MV-4-11 (cell line): Measurements from ENCODE around the gene TLR4.

ENCODE experiments used
- DNase-seq: peaks from one replicate; lab custom pipeline; 2025; lab: John Stamatoyannopoulos, UW

The TLR4 gene

DNA sequence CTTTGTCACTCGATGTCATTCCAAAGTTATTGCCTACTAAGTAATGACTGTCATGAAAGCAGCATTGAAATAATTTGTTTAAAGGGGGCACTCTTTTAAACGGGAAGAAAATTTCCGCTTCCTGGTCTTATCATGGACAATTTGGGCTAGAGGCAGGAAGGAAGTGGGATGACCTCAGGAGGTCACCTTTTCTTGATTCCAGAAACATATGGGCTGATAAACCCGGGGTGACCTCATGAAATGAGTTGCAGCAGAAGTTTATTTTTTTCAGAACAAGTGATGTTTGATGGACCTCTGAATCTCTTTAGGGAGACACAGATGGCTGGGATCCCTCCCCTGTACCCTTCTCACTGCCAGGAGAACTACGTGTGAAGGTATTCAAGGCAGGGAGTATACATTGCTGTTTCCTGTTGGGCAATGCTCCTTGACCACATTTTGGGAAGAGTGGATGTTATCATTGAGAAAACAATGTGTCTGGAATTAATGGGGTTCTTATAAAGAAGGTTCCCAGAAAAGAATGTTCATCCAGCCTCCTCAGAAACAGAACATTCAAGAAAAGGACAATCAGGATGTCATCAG is 11.3 kb downstream of the TLR4 start:
- DNase-seq, result no peak

DNA sequence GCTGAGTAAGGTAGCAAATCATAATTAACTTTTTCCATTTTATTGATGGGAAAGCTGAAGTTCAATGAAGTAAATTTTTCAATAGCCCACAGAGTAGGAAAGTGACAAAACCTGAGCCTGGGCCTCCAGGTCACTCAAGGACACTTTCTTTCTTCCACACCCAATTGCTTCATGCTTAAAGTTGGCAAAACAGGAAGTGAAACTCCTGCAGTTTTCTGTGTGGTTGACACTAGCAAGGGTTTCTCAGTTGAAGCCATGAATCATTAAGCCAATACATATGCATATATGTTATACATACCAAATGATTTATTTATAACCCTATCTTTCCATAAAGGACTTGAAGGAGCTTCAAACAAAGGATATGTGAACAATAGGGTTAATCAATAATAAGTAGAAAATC is 13.9 kb downstream of the TLR4 start:
- peak; percentile 98 for DNase-seq

DNA sequence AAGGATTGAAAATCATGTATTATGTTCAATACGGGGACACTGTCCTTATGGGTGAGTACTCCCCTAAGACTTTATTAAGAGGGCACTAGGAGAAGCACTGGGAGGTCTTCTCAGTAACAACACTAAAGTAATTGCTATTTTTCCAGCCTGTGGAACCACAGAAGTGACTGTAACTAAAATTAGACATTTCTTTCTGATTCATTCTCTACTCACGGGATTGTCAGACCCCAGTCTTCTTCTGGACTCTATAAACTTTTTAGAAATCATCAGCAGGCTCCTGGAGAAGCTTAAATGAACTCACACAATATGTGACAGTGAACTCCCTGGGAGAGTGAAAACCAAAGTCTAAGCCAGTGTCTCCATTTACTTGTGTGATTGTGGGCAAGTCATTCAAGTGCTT is 14.5 kb downstream of the TLR4 start:
- peak; percentile 47 for DNase-seq

DNA sequence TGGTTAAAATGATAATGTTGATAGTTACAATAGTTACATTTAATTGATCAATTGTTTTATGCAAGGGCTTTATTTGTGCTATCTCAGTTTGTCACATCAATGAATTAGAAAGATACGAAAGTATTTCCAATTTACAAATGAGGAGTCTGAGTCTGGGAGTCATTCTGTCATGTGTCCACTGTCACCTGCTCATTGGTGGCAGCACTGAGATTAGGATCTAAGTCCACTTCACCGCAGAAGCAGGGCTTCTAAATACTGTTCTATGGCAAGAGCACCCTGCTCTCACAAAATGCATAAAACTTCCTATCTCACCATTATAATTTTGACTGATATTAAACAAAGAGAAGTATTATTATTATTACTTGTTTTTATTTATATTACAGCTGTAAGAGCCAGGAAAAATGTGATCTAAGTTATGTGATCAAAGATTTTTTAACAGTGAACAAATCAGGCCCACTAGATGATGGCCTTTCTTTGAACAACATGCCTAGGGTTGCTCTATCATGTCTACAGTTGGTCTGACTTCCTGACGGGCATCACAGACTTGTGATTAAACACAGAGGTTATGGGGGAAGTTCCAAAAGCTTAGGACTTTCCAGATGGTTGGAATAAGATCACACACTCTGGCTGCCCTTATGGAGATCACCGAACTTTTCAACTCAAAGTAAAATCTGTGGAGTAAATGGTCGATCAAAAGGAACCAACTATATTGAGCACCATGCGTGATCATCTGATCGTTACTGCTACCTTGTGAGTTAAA is 15.1 kb downstream of the TLR4 start:
- DNase-seq, result no peak

DNA sequence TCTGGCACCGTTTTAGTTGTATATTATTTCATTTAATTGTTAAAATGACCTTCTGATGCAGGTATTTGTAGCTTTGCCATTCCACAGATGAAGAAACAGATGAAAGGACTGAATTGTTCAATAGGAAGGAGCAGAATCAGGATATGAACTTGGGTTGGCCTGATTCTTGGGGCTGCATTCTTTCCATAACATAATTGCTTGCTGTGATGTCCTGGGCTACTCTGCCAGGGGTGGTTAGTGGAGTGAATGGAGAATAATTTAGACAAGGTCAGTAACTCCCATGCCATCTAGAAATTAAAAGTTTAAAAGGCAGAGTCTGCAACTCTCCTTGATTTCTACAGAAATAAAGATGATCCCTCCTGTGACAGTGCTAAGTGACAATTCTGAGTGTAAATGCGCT is 15.9 kb downstream of the TLR4 start:
- DNase-seq, result no peak

DNA sequence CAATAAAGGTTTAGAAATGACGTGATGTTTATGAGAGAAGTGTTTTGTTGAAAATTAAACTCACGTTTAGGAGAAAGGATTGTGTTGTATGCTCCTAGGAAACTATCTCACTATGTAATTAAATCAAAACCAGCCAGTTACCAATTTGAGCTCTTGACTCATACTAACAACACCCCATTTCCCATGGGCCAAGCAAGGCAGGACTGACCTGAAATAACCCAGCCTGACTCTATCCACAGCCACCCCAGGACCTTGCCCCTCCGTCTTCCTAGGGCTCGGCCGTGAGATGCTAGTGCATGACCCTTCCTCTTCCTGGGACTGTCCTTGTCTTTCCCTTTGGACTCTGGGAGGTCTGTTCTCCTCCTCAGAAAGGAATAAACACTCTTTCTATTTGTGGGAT is 16.4 kb downstream of the TLR4 start:
- DNase-seq, result no peak

GRCh38 chr9:117720987-117721386 is 16.8 kb downstream of the TLR4 start:
- DNase-seq, result no peak

GRCh38 chr9:117722108-117722761 is 18.0 kb downstream of the TLR4 start:
- DNase-seq, result peak; percentile 35

- peak; percentile 56 for DNase-seq
Observed at GRCh38 chr9:117723986-117724625, 19.9 kb downstream of the TLR4 start.

GRCh38 chr9:117725426-117725887 is 21.3 kb downstream of the TLR4 start:
- DNase-seq, result peak; percentile 99

- no peak for DNase-seq
Observed at GRCh38 chr9:117729375-117729774, 25.2 kb downstream of the TLR4 start.

- DNase-seq, result no peak
Observed at GRCh38 chr9:117732494-117732893, 28.3 kb downstream of the TLR4 start.

GRCh38 chr9:117733465-117733864 is 29.3 kb downstream of the TLR4 start:
- no peak for DNase-seq

DNA sequence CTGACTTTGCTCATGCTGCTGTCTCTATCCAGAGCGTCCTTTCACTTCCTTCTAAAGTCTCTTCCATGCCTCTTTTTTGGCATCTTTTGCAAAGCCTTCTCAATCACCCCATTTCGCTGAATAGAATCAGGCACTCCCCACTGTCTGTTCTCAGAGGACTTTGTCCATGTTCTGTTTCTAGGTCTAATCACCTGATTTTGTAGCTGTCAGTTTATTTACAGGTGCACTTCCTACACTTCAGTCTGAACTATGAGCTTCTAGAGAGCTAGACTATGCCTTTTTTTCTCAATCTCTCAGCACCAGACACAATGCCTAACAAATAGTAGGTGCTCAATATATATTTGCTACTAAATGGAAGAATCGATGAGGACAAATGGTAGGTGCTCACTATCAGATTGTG is 29.9 kb downstream of the TLR4 start:
- peak; percentile 72 for DNase-seq

DNA sequence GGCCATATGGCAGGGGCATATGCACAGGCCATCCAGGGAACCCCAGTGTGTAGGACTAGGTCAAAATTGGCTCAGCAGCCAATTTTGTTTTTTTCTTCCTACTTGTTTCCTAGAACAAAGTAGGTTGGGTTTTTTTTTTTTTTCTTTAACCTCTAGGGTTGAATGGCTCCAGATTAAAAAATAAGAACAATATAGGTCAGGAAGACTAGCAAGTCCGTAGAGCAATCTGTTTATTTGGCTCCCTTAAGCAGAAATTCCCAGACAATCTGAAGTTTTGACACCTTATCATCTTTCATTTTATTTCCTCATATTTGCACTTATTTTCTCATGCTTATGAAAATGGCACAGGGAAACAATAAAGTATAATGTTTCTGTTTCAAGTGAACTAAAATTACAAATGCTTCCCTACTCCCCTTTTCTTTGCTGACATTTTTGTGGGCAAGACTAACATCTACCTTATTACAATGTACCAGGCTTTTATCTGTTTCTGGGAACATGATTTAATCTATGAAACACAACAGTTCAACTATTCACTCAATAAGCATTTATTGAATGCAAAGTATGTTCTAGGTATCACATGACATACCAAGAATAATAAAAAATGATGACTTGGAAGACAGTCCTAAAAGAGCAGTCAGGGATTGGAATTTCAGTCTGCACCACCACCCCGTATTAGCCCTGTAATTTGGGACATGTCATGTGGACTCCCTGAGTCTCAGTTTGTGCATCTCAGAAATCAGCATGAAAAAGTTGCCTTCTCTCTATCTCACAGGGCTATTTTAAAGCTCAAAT is 30.5 kb downstream of the TLR4 start:
- DNase-seq, result no peak

- DNase-seq, result no peak
Observed at GRCh38 chr9:117737721-117738226, 33.6 kb downstream of the TLR4 start.

GRCh38 chr9:117739206-117739605 is 35.0 kb downstream of the TLR4 start:
- no peak for DNase-seq

GRCh38 chr9:117739624-117740347 is 35.6 kb downstream of the TLR4 start:
- DNase-seq, result no peak

DNA sequence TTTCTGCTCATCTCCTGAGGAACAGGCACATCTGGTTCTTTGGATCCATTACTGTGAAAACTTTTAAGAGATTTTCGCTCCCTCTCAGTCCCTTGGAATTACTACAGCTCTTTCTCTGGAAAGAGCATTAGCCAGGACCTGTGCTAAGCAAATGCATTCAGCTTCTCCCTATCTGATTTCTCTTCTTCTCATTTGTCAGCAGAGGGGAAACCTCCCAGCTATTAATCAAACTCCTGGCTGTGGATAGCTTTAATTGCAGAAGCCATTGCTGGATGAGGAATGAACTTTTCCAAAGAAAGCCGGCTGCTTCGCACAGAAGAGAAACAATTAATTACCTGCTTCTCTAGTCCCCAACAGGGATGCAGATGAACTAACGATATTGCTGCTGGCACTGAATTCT is 37.9 kb downstream of the TLR4 start:
- no peak for DNase-seq

- DNase-seq, result peak; percentile 75
Observed at GRCh38 chr9:117744369-117744768, 40.2 kb downstream of the TLR4 start.

DNA sequence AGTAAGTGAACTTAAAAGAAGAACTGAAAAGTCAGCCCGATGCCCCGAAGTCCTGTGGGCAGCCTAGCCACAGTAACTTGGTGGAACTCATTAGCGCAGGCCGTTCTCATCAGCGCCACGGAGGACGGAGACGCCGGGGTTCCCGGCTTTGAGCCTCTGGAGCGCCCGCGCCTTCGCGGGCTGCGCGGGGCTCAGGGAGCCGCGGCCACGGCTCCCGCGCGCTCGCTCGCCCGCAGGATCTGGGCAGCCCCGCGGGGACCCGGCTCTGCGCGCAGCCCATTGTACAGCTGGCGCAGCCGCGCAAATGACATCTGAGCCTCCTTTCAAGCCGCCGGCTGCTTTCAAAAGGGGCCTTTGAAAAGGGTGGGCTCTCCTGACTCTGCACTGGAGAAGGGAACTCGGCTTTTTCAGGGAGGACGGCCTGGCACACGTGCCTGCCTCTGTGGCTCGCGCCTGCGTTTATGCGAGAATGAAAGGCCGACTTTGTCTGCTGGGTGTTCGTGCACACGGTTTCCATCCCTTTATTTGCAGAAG is 40.7 kb downstream of the TLR4 start:
- DNase-seq, result peak; percentile 58
